ENCODE results near the gene GABRR3.

The GABRR3 gene

GRCh38 chr3:97991293-97991682 lies 43.8 kb downstream of the GABRR3 start:
- TF ChIP-seq, protein P1, sequence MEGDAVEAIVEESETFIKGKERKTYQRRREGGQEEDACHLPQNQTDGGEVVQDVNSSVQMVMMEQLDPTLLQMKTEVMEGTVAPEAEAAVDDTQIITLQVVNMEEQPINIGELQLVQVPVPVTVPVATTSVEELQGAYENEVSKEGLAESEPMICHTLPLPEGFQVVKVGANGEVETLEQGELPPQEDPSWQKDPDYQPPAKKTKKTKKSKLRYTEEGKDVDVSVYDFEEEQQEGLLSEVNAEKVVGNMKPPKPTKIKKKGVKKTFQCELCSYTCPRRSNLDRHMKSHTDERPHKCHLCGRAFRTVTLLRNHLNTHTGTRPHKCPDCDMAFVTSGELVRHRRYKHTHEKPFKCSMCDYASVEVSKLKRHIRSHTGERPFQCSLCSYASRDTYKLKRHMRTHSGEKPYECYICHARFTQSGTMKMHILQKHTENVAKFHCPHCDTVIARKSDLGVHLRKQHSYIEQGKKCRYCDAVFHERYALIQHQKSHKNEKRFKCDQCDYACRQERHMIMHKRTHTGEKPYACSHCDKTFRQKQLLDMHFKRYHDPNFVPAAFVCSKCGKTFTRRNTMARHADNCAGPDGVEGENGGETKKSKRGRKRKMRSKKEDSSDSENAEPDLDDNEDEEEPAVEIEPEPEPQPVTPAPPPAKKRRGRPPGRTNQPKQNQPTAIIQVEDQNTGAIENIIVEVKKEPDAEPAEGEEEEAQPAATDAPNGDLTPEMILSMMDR (IDR thresholded peaks at IDR 0.05; ENCODE audit: unreplicated experiment in 3 of 3), result no peak
- H3K27ac Mint-ChIP-seq, result no peak overlapping the region
- H3K4me1 Mint-ChIP-seq, result no peaks in the 10 kb centered on the region
- H3K36me3 Mint-ChIP-seq (ENCODE audit: low read depth), result no peaks in the 10 kb centered on the region
- no peaks in the 10 kb centered on the region for H3K9me3 Mint-ChIP-seq
- H3K4me3 Mint-ChIP-seq, result no peak overlapping the region
- H3K27me3 Mint-ChIP-seq (ENCODE audit: low read depth), result peaks cover 3% of the 10 kb centered on the region

DNA sequence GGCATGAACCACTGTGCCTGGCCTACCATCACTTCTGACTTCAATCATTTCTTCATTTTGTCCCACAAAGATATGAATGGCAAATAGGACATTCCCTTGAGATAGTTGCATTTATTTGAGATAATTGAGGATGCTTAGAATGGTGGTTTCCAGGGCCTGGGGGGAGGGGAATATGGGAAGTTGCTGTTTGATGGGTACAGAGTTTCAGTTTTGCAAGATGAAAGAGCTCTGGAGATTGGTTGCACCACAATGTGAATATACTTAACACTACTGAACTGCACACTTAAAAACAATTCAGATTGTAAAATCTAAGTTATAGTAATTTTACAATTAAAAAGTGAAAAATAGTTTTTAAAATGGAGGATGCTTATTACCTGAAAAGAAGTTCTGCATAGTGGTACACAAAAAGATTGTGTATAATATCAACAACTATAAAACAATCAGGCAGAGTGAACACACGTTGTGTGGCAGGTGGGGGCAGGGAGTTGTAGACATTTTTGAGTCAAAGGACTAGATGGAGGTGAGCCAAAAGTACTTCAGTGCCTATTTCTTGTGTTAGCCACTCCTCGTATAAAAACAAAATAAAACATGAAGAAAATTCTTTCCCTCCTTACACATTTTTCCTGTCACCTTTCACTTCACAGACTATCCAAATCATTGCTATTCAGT lies 44.4 kb downstream of the GABRR3 start:
- Mint-ChIP-seq H3K36me3 (ENCODE audit: low read depth) (no peaks in the 10 kb centered on the region), H3K27me3 (ENCODE audit: low read depth) (peaks cover 3% of the 10 kb centered on the region), H3K9me3 (no peaks in the 10 kb centered on the region), H3K4me3 (no peak overlapping the region), H3K27ac (no peak overlapping the region), H3K4me1 (no peaks in the 10 kb centered on the region)
- TF ChIP-seq, protein P1 (IDR thresholded peaks at IDR 0.05; ENCODE audit: unreplicated experiment in 3 of 3), result no peak

DNA sequence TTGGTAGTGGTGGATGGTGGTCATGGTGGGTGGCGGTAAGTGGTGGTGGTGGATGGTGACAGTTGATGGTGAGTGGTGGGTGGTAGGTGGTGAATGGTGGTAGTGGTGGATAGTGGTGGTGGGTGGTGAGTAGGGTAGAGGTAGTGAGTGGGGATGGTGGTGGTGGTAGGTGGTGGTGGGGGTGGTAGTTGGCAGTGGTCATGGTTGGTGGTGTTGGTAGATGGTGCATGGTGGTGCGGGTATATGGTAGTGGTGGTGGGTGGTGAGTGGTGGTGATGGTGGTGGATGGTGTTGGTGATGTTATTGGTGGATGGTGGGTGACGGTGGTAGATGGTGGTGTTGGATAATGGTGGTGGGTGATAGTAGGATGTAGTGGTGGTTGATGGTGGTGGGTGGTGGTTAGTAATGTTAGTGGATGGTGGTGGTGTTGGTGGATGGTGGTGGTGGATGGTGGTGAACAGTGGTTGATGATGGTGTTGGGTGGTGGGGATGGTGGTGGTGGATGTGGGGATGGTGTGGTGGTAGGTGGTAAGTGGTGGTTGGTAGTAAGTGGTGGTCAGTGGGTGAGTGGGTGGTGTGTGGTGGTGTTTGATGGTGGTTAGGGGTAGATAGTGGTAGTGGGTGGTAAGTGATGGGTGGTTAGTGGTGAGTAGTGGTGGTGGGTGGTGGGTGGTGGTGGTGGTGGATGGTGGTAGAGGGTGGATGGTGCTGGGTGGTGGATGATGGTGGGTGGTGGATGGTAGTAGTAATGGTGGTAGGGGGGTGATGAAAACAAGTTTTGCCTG lies 46.1 kb downstream of the GABRR3 start:
- no peaks in the 10 kb centered on the region for H3K36me3 Mint-ChIP-seq (ENCODE audit: low read depth)
- H3K4me3 Mint-ChIP-seq, result no peak overlapping the region
- TF ChIP-seq, protein P1 (IDR thresholded peaks at IDR 0.05; ENCODE audit: unreplicated experiment in 3 of 3), result no peak
- H3K9me3 Mint-ChIP-seq, result no peaks in the 10 kb centered on the region
- H3K27ac Mint-ChIP-seq, result no peak overlapping the region
- peaks cover 5% of the 10 kb centered on the region for H3K4me1 Mint-ChIP-seq
- H3K27me3 Mint-ChIP-seq (ENCODE audit: low read depth), result peaks cover 3% of the 10 kb centered on the region

DNA sequence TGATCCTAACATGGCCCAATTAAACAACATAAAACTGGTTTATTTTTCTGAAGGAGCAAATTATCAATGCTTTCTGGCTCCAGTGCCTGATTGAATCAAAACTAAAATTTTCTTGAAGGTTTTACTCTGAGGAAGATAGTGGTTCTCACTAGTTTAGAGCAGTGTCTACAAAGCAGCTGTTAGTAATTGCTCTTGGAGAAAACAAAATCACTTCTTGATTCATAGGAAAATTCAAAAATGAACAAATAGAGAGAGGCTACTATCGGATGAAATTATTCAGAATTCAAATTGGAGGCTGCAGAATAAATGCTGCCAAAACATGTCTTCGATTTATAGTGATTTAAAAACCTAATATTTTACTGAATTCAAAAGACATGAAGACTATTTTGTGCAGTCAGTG lies 47.8 kb downstream of the GABRR3 start:
- TF ChIP-seq, protein P1 (IDR thresholded peaks at IDR 0.05; ENCODE audit: unreplicated experiment in 3 of 3), result no peak
- Mint-ChIP-seq H3K36me3 (ENCODE audit: low read depth) (no peaks in the 10 kb centered on the region), H3K27me3 (ENCODE audit: low read depth) (peaks cover 3% of the 10 kb centered on the region), H3K27ac (no peak overlapping the region), H3K9me3 (no peaks in the 10 kb centered on the region), H3K4me3 (no peak overlapping the region), H3K4me1 (peaks cover 17% of the 10 kb centered on the region)

GRCh38 chr3:97983933-97984491 lies 51.1 kb downstream of the GABRR3 start:
- Mint-ChIP-seq H3K27ac (no peak overlapping the region), H3K4me1 (peaks cover 23% of the 10 kb centered on the region), H3K36me3 (ENCODE audit: low read depth) (no peaks in the 10 kb centered on the region), H3K27me3 (ENCODE audit: low read depth) (peaks cover 3% of the 10 kb centered on the region), H3K9me3 (no peaks in the 10 kb centered on the region), H3K4me3 (no peak overlapping the region)
- TF ChIP-seq, protein P1 (IDR thresholded peaks at IDR 0.05; ENCODE audit: unreplicated experiment in 3 of 3), result no peak

Data from nephron (organoid).